Right lobe of liver (tissue), 6 donors: ENCODE results near the gene KCNK4. TPM values are rescaled to one million over a fixed set of nuclear protein-coding genes. Genes with fewer than 3 reads are reported as not detected.
"Not testable (repeated sequence)": the region's sequence is repeated elsewhere in the genome, so short reads cannot be mapped to it uniquely, and the experiment has no call there.

ENCODE experiments used
- ATAC-seq, 4 donors: fragments of 200-7000 bp; cut with Tn5 transposase; one replicate each; pipeline ENCODE4 v1.9.1; 2020; ENCODE audit warnings: mild to moderate bottlenecking in 4 of 4, moderate library complexity in 4 of 4
- DNase-seq, 3 donors: peaks; one replicate each; pipeline ENCODE4 v3.0.0-alpha.2; 2020
- H3K27ac ChIP-seq, 3 donors: fragments of 200-600 bp; one replicate each; pipeline ENCODE4 v1.8.0; 2022
- H3K27me3 ChIP-seq, 2 donors: fragments of 200-600 bp; one replicate each; pipeline ENCODE4 v1.8.0; 2022
- H3K36me3 ChIP-seq, 4 donors: fragments of 200-600 bp; sonication (generic) in 1 of 4; one replicate each; pipeline versions ENCODE4 v1.5.1 to v1.8.0; 2017 to 2022; ENCODE audit warnings: control low read depth in 1 of 4
- H3K4me1 ChIP-seq, 4 donors: fragments of 200-600 bp; sonication (generic) in 1 of 4; one replicate each; pipeline versions ENCODE4 v1.5.1 to v1.8.0; 2017 to 2022; ENCODE audit warnings: control low read depth in 1 of 4
- H3K4me3 ChIP-seq, 3 donors: fragments of 200-600 bp; one replicate each; pipeline ENCODE4 v1.8.0; 2022
- H3K9me3 ChIP-seq, 4 donors: fragments of 200-600 bp; sonication (generic) in 1 of 4; one replicate each; pipeline versions ENCODE4 v1.5.1 to v1.8.0; 2017 to 2022; ENCODE audit warnings: control low read depth in 1 of 4
- CTCF ChIP-seq, 4 donors: fragments of 200-600 bp in 3 of 4; fragments of 450-650 bp in 1 of 4; IDR thresholded peaks; one replicate each; pipeline versions ENCODE4 v1.5.1 to v1.8.0; 2016 to 2022; ENCODE audit warnings: antibody characterized with exemption in 4 of 4, mild to moderate bottlenecking in 2 of 4
- POLR2A ChIP-seq: fragments of 450-650 bp; IDR thresholded peaks from one replicate; pipeline ENCODE4 v1.6.1; 2017; ENCODE audit warnings: antibody characterized with exemption, mild to moderate bottlenecking
- WGBS: methylation state at CpG from one replicate; pipeline ENCODE4 v1.1.6; 2018; ENCODE audit warnings: low coverage, low lambda C conversion rate; ENCODE audit not compliant: insufficient coverage; ENCODE audit errors: missing lambda C conversion rate; 5-methylcytosine and 5-hydroxymethylcytosine counted together
- intact Hi-C, 2 donors: fragments of 100-400 bp; cut with DNase I; formaldehyde crosslinking; loops; one replicate each; pipeline versions ENCODE4 v1.11.2 to v1.14.1; 2022
- total RNA-seq, 6 experiments: library from RNA; depleted of rRNA in 2 of 6; stranded (reverse); fragments of >200 nt in 2 of 6; fragmentation: NEBNext Ultra II Directional in 3 of 6; extraction: Animal tissue kit (Norgen Biotek cat#: 25700) in 3 of 6; gene quantifications; one replicate each; pipeline versions ENCODE4 v1.1.0 to v1.2.4, GENCODE V29; 2016 to 2023
- donor health status: DM: no; HTN: yes; CAD: no.
- donor health status: DM: no; HTN: no; CAD: no.
- donor health status: DM: no; HTN: no; CAD: no.
- donor health status: DM: no; HTN: yes; CAD: no.
- donor health status: DM: no; HTN: yes; CAD: no.

KCNK4 gene
- total RNA-seq, 6 experiments from 2014 or later, result not detected

GRCh38 chr11:64312947-64313346 is 21.8 kb downstream of the KCNK4 start:
- Histone ChIP-seq H3K4me3 (no peak overlapping the region), H3K4me1 (peaks cover 0 to 32% (median 5%) of the 10 kb centered on the region in 4 donors), H3K36me3 (peaks cover 0 to 22% (median 10%) of the 10 kb centered on the region in 4 donors), H3K27ac (peak overlapping the region in 1 of 3 donors; percentile 3), H3K27me3 (no peaks in the 10 kb centered on the region), H3K9me3 (no peaks in the 10 kb centered on the region)
- ATAC-seq (no peak), DNase-seq (no peak)
- intact Hi-C loops, result no loop called here
- no peak for TF ChIP-seq CTCF (IDR thresholded peaks at IDR 0.05)
- no peak for TF ChIP-seq POLR2A
- WGBS, result 93% methylated on average over 10 of the region's 10 CpGs

DNA sequence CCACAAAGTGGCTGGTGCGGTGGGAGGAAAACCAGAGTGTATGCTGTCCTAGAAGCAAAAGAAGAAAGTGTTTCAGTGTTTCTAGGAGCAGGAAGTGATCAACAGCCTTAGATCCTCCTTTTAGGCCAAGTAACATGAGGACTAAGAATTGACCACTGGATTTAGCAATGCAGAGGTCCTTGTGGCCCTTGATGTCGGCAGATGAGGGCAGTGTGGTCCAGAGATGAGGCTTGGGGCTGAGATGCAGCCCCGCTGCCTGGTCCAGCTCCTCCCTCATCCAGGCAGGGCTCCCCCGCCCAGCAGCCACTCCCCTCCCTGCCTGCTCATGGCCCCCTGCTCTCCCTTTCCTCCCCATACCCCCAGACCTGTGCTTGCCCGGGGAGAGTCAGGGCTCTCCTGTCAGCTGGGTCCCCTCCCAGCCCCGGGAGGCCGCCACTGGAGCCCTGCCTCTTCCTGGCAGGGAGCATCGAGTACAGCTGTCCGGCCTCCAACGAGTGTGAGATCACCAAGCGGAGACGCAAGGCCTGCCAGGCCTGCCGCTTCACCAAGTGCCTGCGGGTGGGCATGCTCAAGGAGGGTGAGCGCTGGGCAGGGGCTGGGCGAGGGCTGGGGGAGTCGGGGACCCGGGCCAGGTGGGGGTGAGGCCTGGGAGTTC is 22.5 kb downstream of the KCNK4 start:
- DNase-seq, result no peak
- Histone ChIP-seq H3K4me3 (no peak overlapping the region), H3K4me1 (peaks cover 0 to 27% (median 5%) of the 10 kb centered on the region in 4 donors), H3K36me3 (peaks cover 0 to 22% (median 10%) of the 10 kb centered on the region in 4 donors), H3K27me3 (no peaks in the 10 kb centered on the region), H3K9me3 (no peaks in the 10 kb centered on the region), H3K27ac (no peak overlapping the region)
- intact Hi-C loops, result no loop called here
- WGBS, result 53% methylated on average over 2 of the region's 18 CpGs
- no peak for TF ChIP-seq POLR2A
- TF ChIP-seq CTCF (IDR thresholded peaks at IDR 0.05), result no peak
- no peak for ATAC-seq

DNA sequence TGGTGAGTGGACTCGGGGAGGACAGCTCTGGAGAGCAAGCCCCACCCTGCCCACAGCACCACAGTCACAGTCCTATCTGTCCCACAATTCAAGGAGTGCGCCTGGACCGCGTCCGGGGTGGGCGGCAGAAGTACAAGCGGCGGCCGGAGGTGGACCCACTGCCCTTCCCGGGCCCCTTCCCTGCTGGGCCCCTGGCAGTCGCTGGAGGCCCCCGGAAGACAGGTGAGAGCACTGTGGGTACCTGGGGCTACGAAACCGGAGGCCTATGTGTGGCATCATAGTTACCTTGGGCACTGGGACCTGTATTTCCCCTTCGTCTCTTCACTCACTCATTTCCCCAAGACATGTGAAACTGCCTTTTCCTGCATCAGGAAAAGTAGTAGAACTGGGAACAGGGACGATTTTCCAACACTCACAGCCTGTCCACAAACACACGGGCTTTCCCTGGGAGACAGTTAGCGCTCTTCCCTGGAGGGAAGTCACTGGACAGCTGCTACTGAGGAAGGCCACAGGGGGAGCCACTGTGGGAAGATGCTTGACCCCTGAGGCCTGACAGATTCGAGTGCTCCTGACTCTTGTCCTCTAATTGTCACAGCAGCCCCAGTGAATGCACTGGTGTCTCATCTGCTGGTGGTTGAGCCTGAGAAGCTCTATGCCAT is 23.2 kb downstream of the KCNK4 start:
- H3K36me3 ChIP-seq, result peaks cover 0 to 22% (median 10%) of the 10 kb centered on the region in 4 donors
- no peak overlapping the region for H3K27ac ChIP-seq

GRCh38 chr11:64314805-64315561 is 23.9 kb downstream of the KCNK4 start:
- H3K4me1 ChIP-seq, result peaks cover 0 to 21% (median 8%) of the 10 kb centered on the region in 4 donors

More for the DNA sequence above, 23.2 kb downstream of the KCNK4 start:
- WGBS, result 27% methylated on average over 2 of the region's 19 CpGs
- DNase-seq (no peak), ATAC-seq (no peak)
- peaks cover 0 to 28% (median 7%) of the 10 kb centered on the region in 4 donors for H3K4me1 ChIP-seq
- intact Hi-C loops, result no loop called here
- no peaks in the 10 kb centered on the region for H3K27me3 ChIP-seq
- no peaks in the 10 kb centered on the region for H3K9me3 ChIP-seq
- no peak overlapping the region for H3K4me3 ChIP-seq
- TF ChIP-seq POLR2A, result no peak
- TF ChIP-seq CTCF (IDR thresholded peaks at IDR 0.05), result no peak

GRCh38 chr11:64315667-64316526 is 24.8 kb downstream of the KCNK4 start:
- ATAC-seq, DNase-seq, H3K27me3 ChIP-seq, intact Hi-C loops, H3K9me3 ChIP-seq: not testable (repeated sequence)
- 60% methylated on average over 15 of the region's 25 CpGs for WGBS
- H3K4me3 ChIP-seq, result peak overlapping the region in 1 of 3 donors; percentile 94
- H3K27ac ChIP-seq, result peak overlapping the region in 1 of 3 donors; percentile 97
- H3K4me1 ChIP-seq, result peaks cover 0 to 15% (median 7%) of the 10 kb centered on the region in 4 donors
- H3K36me3 ChIP-seq, result peaks cover 0 to 22% (median 10%) of the 10 kb centered on the region in 4 donors

More at GRCh38 chr11:64314805-64315561, 23.9 kb downstream of the KCNK4 start:
- Histone ChIP-seq H3K27me3 (no peaks in the 10 kb centered on the region), H3K36me3 (peaks cover 0 to 22% (median 10%) of the 10 kb centered on the region in 4 donors), H3K4me3 (no peak overlapping the region), H3K27ac (no peak overlapping the region), H3K9me3 (no peaks in the 10 kb centered on the region)
- no peak for ATAC-seq
- TF ChIP-seq POLR2A (no peak), CTCF (IDR thresholded peaks at IDR 0.05) (no peak)
- intact Hi-C loops, result no loop called here
- 88% methylated on average over 7 of the region's 24 CpGs for WGBS
- no peak for DNase-seq
